K562 (cell line): Measurements from ENCODE around the gene NLRP6. TPM values are rescaled to one million over a fixed set of nuclear protein-coding genes. Genes with fewer than 3 reads are reported as not detected.

Experiments
- ARID3B ChIP-seq: fragments of 250-450 bp; sonication (Bioruptor Pico); IDR thresholded peaks from 2 replicates; pipeline ENCODE4 v1.4.0; 2020; ENCODE audit warnings: borderline replicate concordance
- CBX5 ChIP-seq: IDR thresholded peaks from 2 replicates; pipeline ENCODE4 v1.6.1; 2014; ENCODE audit warnings: low read depth, borderline replicate concordance
- KDM5B ChIP-seq: fragments of 200-600 bp; sonication (generic); IDR thresholded peaks from 2 replicates; pipeline ENCODE4 v1.6.1; 2012; ENCODE audit warnings: low read depth, mild to moderate bottlenecking, moderate library complexity, low read length, control low read depth, inconsistent platforms; ENCODE audit not compliant: insufficient replicate concordance
- NFRKB ChIP-seq: fragments of 450-650 bp; IDR thresholded peaks from 2 replicates; pipeline ENCODE4 v1.6.1; 2016; ENCODE audit warnings: low read depth
- SIX5 ChIP-seq, 2 experiments: IDR thresholded peaks; 2 replicates each; pipeline ENCODE4 v1.6.1; 2011; ENCODE audit warnings: low read length in 2 of 2, borderline replicate concordance in 1 of 2, low read depth in 1 of 2, mild to moderate bottlenecking in 1 of 2, moderate library complexity in 1 of 2; ENCODE audit not compliant: insufficient read depth in 1 of 2
- SMAD1 ChIP-seq: fragments of 150-350 bp; IDR thresholded peaks from 2 replicates; pipeline ENCODE4 v1.6.1; 2014; ENCODE audit warnings: low read length, low read depth; ENCODE audit not compliant: partially characterized antibody
- TAF1 ChIP-seq: IDR thresholded peaks from 2 replicates; pipeline ENCODE4 v1.6.1; 2011; ENCODE audit warnings: mild to moderate bottlenecking, low read length, moderate library complexity; ENCODE audit not compliant: insufficient read depth, control insufficient read depth, severe bottlenecking; ENCODE audit errors: extremely low read depth
- TFAP4 ChIP-seq: sonication (generic); formaldehyde crosslinking; IDR thresholded peaks from 2 replicates; pipeline ENCODE4 v1.8.0; 2022; ENCODE audit warnings: missing genetic modification reagents, mild to moderate bottlenecking, moderate library complexity, borderline replicate concordance
- ZBTB33 ChIP-seq: sonication (generic); formaldehyde crosslinking; IDR thresholded peaks from 2 replicates; pipeline ENCODE4 v1.8.1; 2023; ENCODE audit warnings: mild to moderate bottlenecking, missing genetic modification reagents
- ZNF583 ChIP-seq: fragments of 250-450 bp; sonication (Bioruptor Pico); IDR thresholded peaks from 2 replicates; pipeline ENCODE4 v1.4.0; 2020
- ZNF592 ChIP-seq: fragments of 450-650 bp; IDR thresholded peaks from 2 replicates; pipeline ENCODE4 v1.6.1; 2017; ENCODE audit warnings: antibody characterized with exemption, mild to moderate bottlenecking
- ZNF740 ChIP-seq, 3 experiments: fragments of 200-800 bp in 1 of 3; sonication (Bioruptor generic) in 1 of 3; sonication (generic) in 1 of 3; formaldehyde crosslinking in 1 of 3; IDR thresholded peaks; 2 replicates each; pipeline versions ENCODE4 v1.6.1 to v1.8.0; 2016 to 2022; ENCODE audit warnings: mild to moderate bottlenecking in 2 of 3, missing compliant biosample characterization in 2 of 3, missing genetic modification characterization in 2 of 3, missing genetic modification reagents in 1 of 3
- polyA plus RNA-seq, 8 experiments: library from polyadenylated mRNA; depleted of rRNA in 4 of 8; stranded (reverse) in 5 of 8; unstranded in 3 of 8; fragments of >200 nt; fragmentation: Nextera tagmentation in 2 of 8; fragmentation: Illumina TruSeq in 1 of 8; extraction: Ambion mirVana in 2 of 8; extraction: Trizol in 1 of 8; gene quantifications; 2 replicates each; pipeline versions ENCODE4 v1.2.1 to v1.2.3, GENCODE V29; 2011 to 2014; ENCODE audit warnings: inconsistent platforms in 1 of 8, missing spikeins in 1 of 8
- total RNA-seq, 7 experiments: library from RNA; depleted of rRNA in 6 of 7; stranded (reverse); fragments of >200 nt in 6 of 7; fragmentation: Illumina TruSeq in 2 of 7; extraction: Trizol in 2 of 7; gene quantifications; 2 replicates each; pipeline versions ENCODE4 v1.2.1 to v1.2.3, GENCODE V29; 2011 to 2021; ENCODE audit warnings: low replicate concordance in 1 of 7

The NLRP6 gene
- total and polyA plus RNA-seq, 9 of the 15 experiments (the other 6 are each of a cell fraction or from before 2014, with no cell fraction given): 0.03 to 0.18 (median 0.15) TPM; not detected in 5

- TF ChIP-seq ZNF740 (CRISPR knock-in tag; IDR thresholded peaks at IDR 0.05) (peak; percentile 80), ZNF740 (tag; IDR thresholded peaks at IDR 0.05) (no peak), TAF1 (peak; percentile 73), NFRKB (peak; percentile 51; the same call in 1 of the 2 replicates), CBX5 (no peak), ARID3B (CRISPR knock-in tag) (peak; percentile 40; the same call in 1 of the 2 replicates), SMAD1 (peak; percentile 24), ZNF583 (peak; percentile 32; the same call in 1 of the 2 replicates), TFAP4 (CRISPR knock-in tag) (no peak), SIX5 (IDR thresholded peaks at IDR 0.05; ENCODE audit: borderline replicate concordance in 1 of 2, insufficient read depth in 1 of 2, low read depth in 1 of 2, low read length in 2 of 2) (peak in 1 of 2 experiments; percentile 5; a peak in 1 of 4 replicates), ZNF592 (0 out of 2 replicates have a peak, but pooled peaks have one; percentile 6), KDM5B (peak; percentile 95), ZBTB33 (no peak)
Observed at GRCh38 chr11:313787-314553, 35.8 kb downstream of the NLRP6 start, which contains the start of gene IFITM1 (continued).
